Measurements from ENCODE around the gene PFKP.

The PFKP gene

GRCh38 chr10:3136336-3136735, 69.0 kb downstream of the PFKP start:
- no peak for DNase-seq (ENCODE audit: low spot score)

GRCh38 chr10:3136763-3137611, 69.6 kb downstream of the PFKP start:
- peak; percentile 85 for DNase-seq (ENCODE audit: low spot score)

DNA sequence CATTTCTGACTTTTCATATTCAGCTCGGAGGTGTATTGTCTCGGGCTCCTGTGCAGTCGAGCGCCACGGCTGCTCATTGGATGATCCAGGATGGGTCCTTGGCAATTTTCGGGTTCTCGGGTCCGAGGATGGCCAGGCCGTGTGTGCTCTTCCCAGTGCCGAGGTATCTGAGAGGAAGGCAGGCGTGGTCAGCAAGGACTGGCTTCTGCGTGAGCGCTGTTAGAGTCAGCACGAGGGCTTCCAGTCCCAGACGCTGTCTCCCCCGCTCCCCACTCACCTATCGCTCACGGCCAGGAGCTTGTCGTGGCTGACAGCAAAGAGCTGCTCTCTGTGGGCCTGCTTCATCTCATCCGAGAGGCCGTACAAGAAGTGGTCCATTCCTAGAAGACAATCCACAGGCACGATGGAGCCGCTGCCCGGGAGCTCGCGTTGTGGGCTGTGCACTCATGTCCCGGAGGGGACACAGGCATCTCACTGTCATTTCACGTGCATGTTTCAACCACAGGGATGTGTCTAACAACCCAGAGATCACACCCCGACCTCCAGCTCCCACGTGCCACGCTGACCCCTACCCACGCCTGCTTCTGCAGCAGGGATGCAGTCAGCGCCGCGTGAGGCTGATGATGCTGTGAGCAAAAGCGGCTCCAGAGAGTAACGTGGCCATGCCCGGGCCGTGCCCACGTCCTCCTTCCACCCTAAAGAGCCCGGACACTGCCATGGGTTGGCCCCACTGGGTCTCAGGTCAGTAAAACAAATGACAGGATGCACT, 70.8 kb downstream of the PFKP start:
- DNase-seq (ENCODE audit: low spot score): no peak

GRCh38 chr10:3139216-3139910, 72.0 kb downstream of the PFKP start:
- no peak for DNase-seq (ENCODE audit: low spot score)

DNA sequence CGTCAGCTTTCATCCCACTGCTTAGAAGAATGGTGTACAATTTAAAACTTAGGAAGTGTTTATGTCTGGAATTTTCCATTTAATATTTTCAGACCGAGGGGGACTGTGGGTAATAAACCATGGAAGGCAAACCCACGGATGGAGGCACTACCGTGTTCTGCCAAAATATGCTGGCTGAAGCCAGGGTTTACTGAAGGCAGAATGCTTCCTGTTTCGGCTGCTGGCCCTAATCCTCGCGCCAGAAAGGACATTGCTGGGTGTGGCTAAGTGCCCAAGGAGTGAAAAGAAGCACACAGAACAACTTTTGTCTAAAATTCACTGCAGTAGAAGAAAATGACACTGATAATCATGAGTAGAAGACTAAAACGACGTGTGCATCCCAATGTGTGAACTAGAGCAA, 72.9 kb downstream of the PFKP start:
- DNase-seq (ENCODE audit: low spot score): no peak

DNA sequence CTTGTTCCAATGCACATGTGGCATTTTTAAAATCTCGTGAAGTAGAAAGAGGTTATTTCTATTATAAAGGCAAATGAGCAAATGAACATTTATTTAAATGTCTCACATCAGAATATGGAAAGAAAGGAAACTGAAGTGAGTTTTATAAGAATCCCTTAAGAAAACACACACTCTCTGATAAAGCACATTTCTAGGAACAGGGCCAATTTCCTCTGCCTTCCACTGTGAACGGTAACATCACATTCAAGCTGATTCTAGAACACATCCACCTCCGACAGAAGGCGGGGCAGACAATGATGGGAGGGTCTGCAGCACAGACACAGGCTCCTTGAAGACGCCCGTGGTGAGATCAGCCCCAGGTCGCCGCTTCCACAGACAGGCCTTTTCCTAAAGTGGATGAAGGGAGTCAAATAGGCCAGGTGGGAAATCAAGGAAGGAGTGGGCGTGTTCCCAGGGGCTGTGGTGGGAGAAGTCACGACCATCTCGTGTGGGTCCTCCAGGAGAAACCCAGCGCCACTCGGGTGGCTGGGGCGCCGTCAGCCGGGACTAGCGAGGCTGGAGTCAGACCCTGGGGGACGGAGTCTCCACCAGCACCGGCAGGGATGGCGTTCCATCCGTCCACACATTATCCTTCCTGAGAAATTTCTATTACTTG, 74.1 kb downstream of the PFKP start:
- no peak for DNase-seq (ENCODE audit: low spot score)

DNA sequence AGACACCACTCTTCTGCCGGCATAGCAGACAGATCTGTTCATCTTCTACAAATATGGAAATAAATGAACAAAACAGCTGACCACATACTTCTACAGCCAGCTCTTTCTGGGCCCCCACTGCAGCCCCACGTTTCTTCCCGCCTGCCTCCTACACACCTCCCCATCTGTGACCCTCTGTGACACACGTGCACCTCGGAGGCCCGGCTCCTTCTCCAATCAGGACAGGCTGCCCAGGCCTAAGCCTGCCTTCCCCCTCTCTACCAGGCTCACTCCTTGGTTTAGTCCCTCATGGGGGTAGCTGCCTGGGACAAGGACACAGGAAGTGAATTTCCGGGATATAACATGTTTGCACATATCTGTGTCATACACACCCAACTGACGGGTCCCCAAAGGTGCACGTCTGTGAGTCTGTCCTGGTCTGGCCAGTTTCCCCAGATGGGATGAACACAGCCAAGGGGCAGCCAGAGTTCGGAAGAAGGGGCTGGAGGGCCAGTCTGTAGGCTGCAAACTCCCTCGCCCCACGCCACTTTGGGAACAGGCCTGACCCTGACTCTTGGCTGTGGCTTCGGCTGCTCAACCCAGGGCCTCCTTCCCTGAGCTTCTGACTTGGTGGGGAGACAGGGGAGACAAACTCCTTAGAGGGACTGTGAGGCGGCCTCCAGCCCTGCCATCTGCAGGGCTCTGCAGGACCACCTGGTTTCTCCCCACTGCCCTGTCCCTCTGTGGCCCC, 75.0 kb downstream of the PFKP start:
- DNase-seq (ENCODE audit: low spot score): no peak

DNA sequence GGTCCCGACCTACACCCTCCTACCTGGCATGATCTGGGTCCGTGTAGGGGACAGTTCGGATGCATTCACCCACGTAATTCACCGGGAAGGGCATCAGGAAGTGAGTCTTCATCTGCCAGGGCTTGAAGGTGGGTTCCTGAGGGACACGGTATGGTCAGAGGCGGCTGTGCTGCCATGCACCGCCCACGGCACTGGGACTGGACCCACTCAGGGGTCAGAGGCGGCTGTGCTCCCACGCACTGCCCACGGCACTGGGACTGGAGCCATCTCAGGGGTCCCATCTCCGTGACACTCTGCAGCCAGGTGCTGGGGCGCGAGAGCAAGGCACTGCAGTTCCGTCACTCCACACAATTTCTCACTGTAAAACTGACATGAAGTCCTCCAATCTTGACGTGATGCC, 76.0 kb downstream of the PFKP start:
- DNase-seq (ENCODE audit: low spot score): no peak

- no peak for DNase-seq (ENCODE audit: low spot score)
These were observed 76.6 kb downstream of the PFKP start for GRCh38 chr10:3143791-3144434.

- no peak for DNase-seq (ENCODE audit: low spot score)
These were observed 78.0 kb downstream of the PFKP start for GRCh38 chr10:3145366-3145765.

DNA sequence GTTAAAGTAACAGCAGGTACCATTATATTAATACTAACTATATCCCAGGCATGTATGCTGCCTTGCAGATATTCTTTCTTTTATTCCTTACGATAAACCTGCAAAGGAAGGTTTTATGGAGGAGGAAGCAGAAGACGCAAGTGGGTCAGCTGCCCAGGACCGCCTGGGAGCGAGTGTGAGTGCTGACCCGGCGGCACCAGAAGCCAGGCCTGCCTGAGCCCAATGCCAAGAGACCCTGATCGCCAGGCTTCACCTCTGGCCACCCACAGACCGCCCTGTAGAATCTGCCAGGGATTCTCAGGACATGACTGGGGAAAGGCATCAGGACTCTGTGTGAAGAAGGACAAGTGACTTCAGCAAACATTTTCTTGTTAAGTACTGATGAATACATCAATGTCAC, 78.9 kb downstream of the PFKP start:
- no peak for DNase-seq (ENCODE audit: low spot score)

- no peak for DNase-seq (ENCODE audit: low spot score)
These were observed 79.9 kb downstream of the PFKP start for GRCh38 chr10:3147117-3147820.

DNA sequence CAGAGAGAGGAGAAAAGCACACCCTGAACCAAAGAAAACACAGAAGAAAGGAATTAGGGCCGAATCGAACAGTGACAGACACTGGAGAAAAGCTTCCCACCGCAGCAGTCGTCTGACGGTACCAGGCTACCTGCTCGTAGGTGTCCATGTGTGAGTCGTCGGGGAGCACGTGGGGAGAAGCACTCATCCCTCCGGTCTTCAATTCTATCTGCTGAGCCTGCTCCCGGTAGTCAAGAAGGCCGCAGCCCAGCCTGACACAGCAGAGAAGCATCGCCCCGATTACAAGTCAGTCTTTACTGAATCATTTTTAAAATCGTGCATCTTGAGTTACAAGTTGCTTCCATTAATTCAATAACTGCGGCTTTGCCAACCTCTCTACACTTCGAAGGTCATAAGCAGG, 80.7 kb downstream of the PFKP start:
- no peak for DNase-seq (ENCODE audit: low spot score)

GRCh38 chr10:3148994-3149393, 81.6 kb downstream of the PFKP start:
- no peak for DNase-seq (ENCODE audit: low spot score)

GRCh38 chr10:3149918-3150317, 82.6 kb downstream of the PFKP start:
- no peak for DNase-seq (ENCODE audit: low spot score)

- DNase-seq (ENCODE audit: low spot score): no peak
These were observed 83.0 kb downstream of the PFKP start for GRCh38 chr10:3150366-3150765.

- no peak for DNase-seq (ENCODE audit: low spot score)
These were observed 83.6 kb downstream of the PFKP start for GRCh38 chr10:3150961-3151360.

- DNase-seq (ENCODE audit: low spot score): no peak
These were observed 84.7 kb downstream of the PFKP start for GRCh38 chr10:3151889-3152565.

GRCh38 chr10:3152566-3152935, 85.2 kb downstream of the PFKP start:
- no peak for DNase-seq (ENCODE audit: low spot score)

DNA sequence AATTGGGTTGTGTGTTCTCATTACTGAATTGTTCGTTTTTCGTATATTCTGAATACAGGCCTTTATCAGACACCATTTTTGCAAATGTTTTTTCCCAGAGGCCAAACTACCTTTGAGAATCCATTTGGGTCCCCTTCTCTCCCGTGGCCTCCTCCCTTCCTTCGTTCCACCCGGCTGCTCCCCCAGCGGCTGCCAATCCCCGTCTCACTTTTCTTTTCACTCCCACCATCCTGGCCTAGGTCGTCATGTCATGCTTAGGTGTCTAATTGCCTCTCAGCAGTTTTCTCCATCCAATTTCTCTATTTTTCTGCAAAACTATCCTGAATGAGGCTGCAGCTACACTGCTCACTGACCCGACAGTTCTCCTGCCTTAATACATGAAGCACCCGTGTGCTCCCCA, 87.3 kb downstream of the PFKP start:
- DNase-seq (ENCODE audit: low spot score): no peak
